ENCODE measurements around the gene ZFYVE9.

GRCh38 chr1:52203935-52204625, 62.2 kb downstream of the ZFYVE9 start:
- TF ChIP-seq POLR2AphosphoS5 (IDR thresholded peaks at IDR 0.05; ENCODE audit: low read depth, low read length) (no peak), POLR2A (IDR thresholded peaks at IDR 0.05; ENCODE audit: control extremely low read depth in 1 of 2, low read depth in 2 of 2, low read length in 2 of 2) (no peak), RAD21 (IDR thresholded peaks at IDR 0.05 in 1 of 2, conservative IDR thresholded peaks at IDR 0.05 in 1 of 2; ENCODE audit: low read depth in 2 of 2, low read length in 2 of 2) (no peak), EZH2 (IDR thresholded peaks at IDR 0.05; ENCODE audit: low read depth, low read length, severe bottlenecking) (no peak), CTCF (IDR thresholded peaks at IDR 0.05; ENCODE audit: control extremely low read depth in 1 of 3, insufficient read depth in 1 of 3, low read depth in 1 of 3, low read length in 3 of 3) (no peak), MAX (IDR thresholded peaks at IDR 0.05) (no peak), CHD2 (IDR thresholded peaks at IDR 0.05; ENCODE audit: low read length) (no peak), RBBP5 (IDR thresholded peaks at IDR 0.05; ENCODE audit: borderline replicate concordance, low read depth, low read length) (no peak)

Data from H1 (cell line).